KMS-11 (cell line): ENCODE data around the gene NSUN7.

Source experiments
- H2AFZ ChIP-seq: fragments of 200-600 bp; sonication (generic); 2 replicates; pipeline ENCODE4 v1.6.1; 2016; ENCODE audit warnings: antibody characterized with exemption, mixed run types, low read depth
- H3K27ac ChIP-seq: fragments of 200-600 bp; sonication (generic); 2 replicates; pipeline ENCODE4 v1.6.1; 2016; ENCODE audit warnings: mild to moderate bottlenecking, mixed run types
- H3K27me3 ChIP-seq: fragments of 200-600 bp; sonication (generic); 2 replicates; pipeline ENCODE4 v1.6.1; 2017; ENCODE audit warnings: mild to moderate bottlenecking, low read depth, mixed run types, moderate library complexity; ENCODE audit not compliant: insufficient read depth
- H3K36me3 ChIP-seq: fragments of 200-600 bp; sonication (generic); 2 replicates; pipeline ENCODE4 v1.6.1; 2017; ENCODE audit warnings: mild to moderate bottlenecking, mixed run types; ENCODE audit not compliant: insufficient read depth
- H3K4me1 ChIP-seq: fragments of 200-600 bp; sonication (generic); 2 replicates; pipeline ENCODE4 v1.6.1; 2016; ENCODE audit warnings: mild to moderate bottlenecking, low read depth, mixed run types; ENCODE audit not compliant: poor library complexity, severe bottlenecking
- H3K4me2 ChIP-seq: fragments of 200-600 bp; sonication (generic); 2 replicates; pipeline ENCODE4 v1.7.0; 2016; ENCODE audit warnings: mild to moderate bottlenecking, mixed run types
- H3K4me3 ChIP-seq: fragments of 200-600 bp; sonication (generic); IDR thresholded peaks from 2 replicates; pipeline ENCODE4 v1.6.1; 2017; ENCODE audit warnings: low read depth, low read length, mixed read lengths; ENCODE audit not compliant: insufficient read depth
- H3K79me2 ChIP-seq: fragments of 200-600 bp; sonication (generic); 2 replicates; pipeline ENCODE4 v1.6.1; 2016; ENCODE audit warnings: low read depth, mixed run types; ENCODE audit not compliant: insufficient read depth
- H3K9ac ChIP-seq: fragments of 200-600 bp; sonication (generic); 2 replicates; pipeline ENCODE4 v1.6.1; 2016; ENCODE audit warnings: mild to moderate bottlenecking, mixed run types
- H4K20me1 ChIP-seq: fragments of 200-600 bp; sonication (generic); 2 replicates; pipeline ENCODE4 v1.6.1; 2016; ENCODE audit warnings: mild to moderate bottlenecking, mixed run types; ENCODE audit not compliant: insufficient read depth
- CTCF ChIP-seq: fragments of 200-600 bp; sonication (generic); conservative IDR thresholded peaks from 2 replicates; pipeline ENCODE4 v1.6.1; 2017; ENCODE audit warnings: low read depth, mild to moderate bottlenecking, antibody characterized with exemption, low read length, moderate library complexity, mixed read lengths

The NSUN7 gene

GRCh38 chr4:40832175-40832574 is 82.4 kb downstream of the NSUN7 start:
- H2AFZ ChIP-seq = no peak overlapping the region
- H3K9ac ChIP-seq = no peak overlapping the region
- no peak overlapping the region for H3K4me3 ChIP-seq
- H3K4me1 ChIP-seq = no peaks in the 10 kb centered on the region
- TF ChIP-seq CTCF = no peak
- no peak overlapping the region for H3K4me2 ChIP-seq
- H3K27me3 ChIP-seq = no peaks in the 10 kb centered on the region
- no peaks in the 10 kb centered on the region for H3K79me2 ChIP-seq
- no peak overlapping the region for H3K27ac ChIP-seq
- H4K20me1 ChIP-seq = no peaks in the 10 kb centered on the region
- H3K36me3 ChIP-seq = no peaks in the 10 kb centered on the region

DNA sequence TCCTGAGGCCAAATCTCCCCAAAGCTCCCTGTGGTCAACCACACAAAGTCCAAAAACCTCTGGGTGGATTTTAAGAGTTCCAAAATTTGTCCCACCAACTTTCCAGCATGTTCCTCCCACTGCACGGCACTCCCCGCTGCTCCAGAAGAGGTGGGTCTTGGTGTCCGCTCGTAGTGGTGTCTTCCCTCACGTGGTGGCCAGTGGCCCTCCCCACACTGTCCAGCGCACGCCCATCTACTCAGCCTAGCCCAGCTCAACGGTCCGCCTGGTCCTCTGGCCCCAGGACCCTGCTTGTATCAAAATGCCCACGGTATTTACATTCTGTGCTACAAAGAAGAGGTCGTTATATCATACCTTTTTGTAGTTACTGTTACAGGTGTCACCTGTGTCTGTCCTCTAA is 83.5 kb downstream of the NSUN7 start:
- Histone ChIP-seq H3K4me3 (no peak overlapping the region), H2AFZ (no peak overlapping the region), H3K27ac (no peak overlapping the region), H3K79me2 (no peaks in the 10 kb centered on the region), H3K4me1 (no peaks in the 10 kb centered on the region), H3K9ac (no peak overlapping the region), H4K20me1 (no peaks in the 10 kb centered on the region), H3K27me3 (no peaks in the 10 kb centered on the region), H3K4me2 (no peak overlapping the region), H3K36me3 (no peaks in the 10 kb centered on the region)
- no peak for TF ChIP-seq CTCF

- TF ChIP-seq CTCF = no peak
- H3K4me3 ChIP-seq = no peak overlapping the region
- no peak overlapping the region for H3K27ac ChIP-seq
- no peaks in the 10 kb centered on the region for H4K20me1 ChIP-seq
- H3K4me2 ChIP-seq = no peak overlapping the region
- no peak overlapping the region for H3K9ac ChIP-seq
- H3K27me3 ChIP-seq = no peaks in the 10 kb centered on the region
- H3K79me2 ChIP-seq = no peaks in the 10 kb centered on the region
- H3K4me1 ChIP-seq = no peaks in the 10 kb centered on the region
- H3K36me3 ChIP-seq = no peaks in the 10 kb centered on the region
- H2AFZ ChIP-seq = no peak overlapping the region
Measured at GRCh38 chr4:40837094-40837870, 87.5 kb downstream of the NSUN7 start.

DNA sequence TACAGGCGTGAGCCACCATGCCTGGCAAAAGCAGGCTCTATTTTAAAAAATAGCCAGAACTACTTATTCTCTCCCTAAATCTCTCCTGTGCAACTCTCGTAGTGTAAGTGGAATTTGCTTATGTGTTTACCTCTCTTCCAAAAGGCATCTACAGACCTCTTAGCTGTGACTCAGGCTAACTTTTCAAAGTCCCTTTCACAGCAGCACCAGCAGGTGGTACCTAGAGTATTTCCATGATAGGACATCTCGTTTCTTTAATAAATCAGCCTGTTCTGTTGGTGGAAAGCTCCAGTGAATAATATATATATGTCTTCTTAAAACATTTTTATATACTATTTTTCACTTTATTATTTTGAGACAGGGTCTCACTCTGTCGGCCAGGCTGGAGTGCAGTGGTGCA is 89.0 kb downstream of the NSUN7 start:
- Histone ChIP-seq H4K20me1 (no peaks in the 10 kb centered on the region), H3K36me3 (no peaks in the 10 kb centered on the region), H3K4me2 (no peak overlapping the region), H2AFZ (no peak overlapping the region), H3K9ac (no peak overlapping the region), H3K27ac (no peak overlapping the region), H3K4me3 (no peak overlapping the region), H3K27me3 (no peaks in the 10 kb centered on the region), H3K4me1 (no peaks in the 10 kb centered on the region), H3K79me2 (no peaks in the 10 kb centered on the region)
- TF ChIP-seq CTCF = no peak
